Activated CD4-positive, alpha-beta T cell treated with anti-CD3 and anti-CD28 coated beads, Interleukin-2, amount 10 ng/mL, durations not matched to agents 24 days and 14 days (primary cell): ENCODE data around the gene TSEN34. TPM values are rescaled to one million over a fixed set of nuclear protein-coding genes. Genes with fewer than 3 reads are reported as not detected.
"Not testable (repeated sequence)": the region's sequence is repeated elsewhere in the genome, so short reads cannot be mapped to it uniquely, and the experiment has no call there.

Experiments
- DNase-seq: peaks from one replicate; pipeline ENCODE4 v3.0.0; 2022
- H3K27ac Mint-ChIP-seq: one replicate; pipeline ENCODE4 v1.8.0; 2022; ENCODE audit warnings: mild to moderate bottlenecking, mixed read lengths
- H3K27me3 Mint-ChIP-seq: one replicate; pipeline ENCODE4 v1.8.0; 2022; ENCODE audit warnings: mixed read lengths
- H3K36me3 Mint-ChIP-seq: one replicate; pipeline ENCODE4 v1.8.0; 2022; ENCODE audit warnings: low read depth, mild to moderate bottlenecking, mixed read lengths
- H3K4me1 Mint-ChIP-seq: one replicate; pipeline ENCODE4 v1.8.0; 2021; ENCODE audit warnings: mixed read lengths
- H3K4me3 Mint-ChIP-seq: one replicate; pipeline ENCODE4 v1.8.0; 2022; ENCODE audit warnings: mild to moderate bottlenecking, moderate library complexity, mixed read lengths
- H3K9me3 Mint-ChIP-seq: one replicate; pipeline ENCODE4 v1.8.0; 2021; ENCODE audit warnings: mixed read lengths
- intact Hi-C: fragments of 100-400 bp; cut with micrococcal nuclease; formaldehyde crosslinking; loops from one replicate; pipeline ENCODE4 v1.15.1; 2023
- total RNA-seq: library from RNA; stranded (reverse); gene quantifications from 2 replicates; pipeline ENCODE4 v1.2.3, GENCODE V29; 2022

TSEN34 gene
- total RNA-seq, 1 donor from 2014 or later = 17.9 TPM

DNA sequence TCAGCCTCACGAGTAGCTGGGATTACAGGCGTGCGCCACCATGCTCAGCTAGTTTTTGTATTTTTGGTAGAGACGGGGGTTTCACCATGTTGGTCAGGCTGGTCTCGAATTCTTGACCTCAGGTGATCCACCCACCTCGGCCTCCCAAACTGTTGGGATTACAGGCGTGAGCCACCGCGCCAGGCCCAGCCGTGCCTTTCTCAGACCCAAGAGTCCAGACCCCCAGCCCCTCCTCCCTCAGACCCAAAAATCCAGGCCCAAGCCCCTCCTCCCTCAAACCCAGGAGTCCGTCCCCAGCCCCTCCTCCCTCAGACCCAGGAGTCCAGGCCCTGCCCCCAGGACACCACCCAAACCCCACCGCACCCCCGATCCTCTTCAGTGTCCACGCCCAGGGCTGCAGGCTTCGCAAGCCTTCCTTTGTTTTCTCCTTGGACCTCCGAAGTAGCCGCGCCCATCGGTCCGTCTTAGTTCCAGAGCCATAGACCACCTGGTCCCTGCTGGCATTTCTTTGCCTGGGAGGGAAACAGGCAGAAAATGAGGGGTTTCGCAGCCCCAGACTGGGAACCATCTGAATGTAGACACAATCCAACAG, 21.9 kb upstream of the TSEN34 start:
- DNase-seq = no peak
- no peaks in the 10 kb centered on the region for H3K9me3 Mint-ChIP-seq
- no peak overlapping the region for H3K27ac Mint-ChIP-seq
- intact Hi-C loops = no loop called here
- H3K36me3 Mint-ChIP-seq = no peaks in the 10 kb centered on the region
- H3K4me1 Mint-ChIP-seq = peaks cover 12% of the 10 kb centered on the region
- H3K27me3 Mint-ChIP-seq = no peaks in the 10 kb centered on the region
- no peak overlapping the region for H3K4me3 Mint-ChIP-seq

DNA sequence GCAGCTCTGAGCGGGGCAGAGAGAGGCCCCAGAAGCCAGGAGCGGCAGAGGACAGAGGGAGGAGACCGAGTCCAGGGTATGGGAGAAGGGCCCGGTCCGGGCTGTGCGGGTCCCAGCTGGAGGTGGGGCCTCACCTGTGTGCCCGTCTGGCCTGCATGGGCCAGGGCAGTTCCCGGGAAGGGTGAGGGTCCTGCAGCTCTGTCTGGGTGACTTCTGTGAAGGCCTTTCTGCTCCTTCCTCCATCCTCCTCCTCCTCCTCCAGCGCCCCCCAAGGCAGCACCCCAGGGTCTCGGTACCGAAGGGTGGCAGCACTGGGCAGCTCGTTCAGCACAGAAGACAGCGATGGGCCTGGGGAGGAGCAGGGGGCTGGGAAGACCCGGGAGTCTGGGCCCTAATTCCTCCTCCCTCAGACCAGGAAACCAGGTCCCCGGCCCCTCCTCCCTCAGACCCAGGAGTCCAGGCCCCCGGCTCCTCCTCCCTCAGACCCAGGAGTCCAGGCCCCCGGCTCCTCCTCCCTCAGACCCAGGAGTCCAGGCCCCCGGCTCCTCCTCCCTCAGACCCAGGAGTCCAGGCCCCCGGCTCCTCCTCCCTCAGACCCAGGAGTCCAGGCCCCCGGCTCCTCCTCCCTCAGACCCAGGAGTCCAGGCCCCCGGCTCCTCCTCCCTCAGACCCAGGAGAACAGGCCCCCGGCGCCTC, 19.2 kb upstream of the TSEN34 start:
- peaks cover 11% of the 10 kb centered on the region for H3K36me3 Mint-ChIP-seq
- H3K4me3 Mint-ChIP-seq, H3K27me3 Mint-ChIP-seq, DNase-seq, H3K4me1 Mint-ChIP-seq, H3K9me3 Mint-ChIP-seq, intact Hi-C loops, H3K27ac Mint-ChIP-seq: not testable (repeated sequence)

DNA sequence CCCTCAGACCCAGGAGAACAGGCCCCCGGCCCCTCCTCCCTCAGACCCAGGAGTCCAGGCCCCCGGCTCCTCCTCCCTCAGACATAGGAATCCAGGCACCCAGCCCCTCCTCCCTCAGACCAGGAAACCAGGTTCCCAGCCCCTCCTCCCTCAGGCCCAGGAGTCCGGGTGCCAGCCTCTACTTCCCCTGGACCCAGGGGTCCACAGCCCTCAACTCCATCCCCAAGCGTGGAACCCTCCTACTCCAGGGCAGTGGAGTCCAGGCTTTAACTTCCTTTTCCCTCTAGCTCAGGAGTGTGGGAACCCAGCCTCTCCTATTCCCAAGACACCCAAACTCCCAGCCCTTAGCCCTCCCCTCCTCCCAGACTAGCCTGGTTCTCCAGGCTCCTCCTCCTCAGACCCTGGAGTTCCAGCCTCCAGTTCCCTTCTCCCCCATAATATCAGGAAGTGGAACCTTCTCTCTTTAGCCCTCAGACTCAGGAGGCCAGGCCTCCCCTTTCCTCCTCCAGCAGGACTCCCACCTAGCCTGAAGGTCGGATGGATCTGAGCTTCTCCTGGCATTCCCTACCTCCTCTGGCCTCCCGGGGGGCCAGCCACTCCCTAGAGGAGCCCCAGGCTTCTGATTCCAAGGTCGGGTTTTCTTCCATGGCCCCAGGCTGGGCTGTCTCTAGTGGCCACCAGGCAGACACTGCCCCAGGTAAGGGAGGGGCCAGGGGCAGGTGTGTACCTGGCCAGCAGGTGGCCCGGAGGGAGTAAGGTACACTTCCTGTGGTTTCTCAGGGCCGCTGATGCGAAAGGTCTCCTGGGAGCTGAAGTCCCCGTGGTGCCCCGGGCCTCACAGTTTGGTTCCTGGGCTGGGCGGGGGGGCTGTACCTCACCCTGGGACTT, 18.4 kb upstream of the TSEN34 start, which contains the start of gene TMC4:
Gene TMC4, minus strand, starts transcription at position 690 of the 888 bp plus-strand sequence. Its CDS starts 43 bp downstream, at position 647.
- no peak for DNase-seq
- Mint-ChIP-seq H3K27ac (no peak within 1 kb of the TSS), H3K36me3 (peaks cover 11% of the 10 kb centered on the region), H3K9me3 (no peaks in the 10 kb centered on the region), H3K4me3 (no peak within 1 kb of the TSS), H3K27me3 (no peaks in the 10 kb centered on the region), H3K4me1 (peaks cover 6% of the 10 kb centered on the region)
- intact Hi-C loops = no loop called here

DNA sequence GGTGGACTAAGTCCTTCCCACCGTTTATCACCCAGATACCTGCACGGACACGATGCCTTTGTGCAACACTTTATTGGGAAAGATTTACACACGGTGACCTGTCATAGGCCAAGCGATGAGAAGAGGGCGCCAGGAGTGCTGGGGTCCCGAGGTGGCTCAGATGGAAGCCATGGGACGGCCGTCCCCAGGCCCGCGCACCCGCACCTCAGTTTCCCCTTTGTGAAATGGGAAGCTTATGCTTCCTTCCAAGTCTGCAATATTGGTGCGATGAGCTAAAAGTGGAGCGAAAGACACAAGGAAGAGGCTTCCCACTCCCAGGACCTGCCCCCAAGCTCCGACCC, 17.8 kb upstream of the TSEN34 start:
- peaks cover 1% of the 10 kb centered on the region for H3K4me1 Mint-ChIP-seq
- H3K9me3 Mint-ChIP-seq = no peaks in the 10 kb centered on the region
- no peak for DNase-seq
- no peaks in the 10 kb centered on the region for H3K27me3 Mint-ChIP-seq
- H3K4me3 Mint-ChIP-seq = no peak overlapping the region
- H3K27ac Mint-ChIP-seq = no peak overlapping the region
- peaks cover 16% of the 10 kb centered on the region for H3K36me3 Mint-ChIP-seq
- intact Hi-C loops = no loop called here

DNA sequence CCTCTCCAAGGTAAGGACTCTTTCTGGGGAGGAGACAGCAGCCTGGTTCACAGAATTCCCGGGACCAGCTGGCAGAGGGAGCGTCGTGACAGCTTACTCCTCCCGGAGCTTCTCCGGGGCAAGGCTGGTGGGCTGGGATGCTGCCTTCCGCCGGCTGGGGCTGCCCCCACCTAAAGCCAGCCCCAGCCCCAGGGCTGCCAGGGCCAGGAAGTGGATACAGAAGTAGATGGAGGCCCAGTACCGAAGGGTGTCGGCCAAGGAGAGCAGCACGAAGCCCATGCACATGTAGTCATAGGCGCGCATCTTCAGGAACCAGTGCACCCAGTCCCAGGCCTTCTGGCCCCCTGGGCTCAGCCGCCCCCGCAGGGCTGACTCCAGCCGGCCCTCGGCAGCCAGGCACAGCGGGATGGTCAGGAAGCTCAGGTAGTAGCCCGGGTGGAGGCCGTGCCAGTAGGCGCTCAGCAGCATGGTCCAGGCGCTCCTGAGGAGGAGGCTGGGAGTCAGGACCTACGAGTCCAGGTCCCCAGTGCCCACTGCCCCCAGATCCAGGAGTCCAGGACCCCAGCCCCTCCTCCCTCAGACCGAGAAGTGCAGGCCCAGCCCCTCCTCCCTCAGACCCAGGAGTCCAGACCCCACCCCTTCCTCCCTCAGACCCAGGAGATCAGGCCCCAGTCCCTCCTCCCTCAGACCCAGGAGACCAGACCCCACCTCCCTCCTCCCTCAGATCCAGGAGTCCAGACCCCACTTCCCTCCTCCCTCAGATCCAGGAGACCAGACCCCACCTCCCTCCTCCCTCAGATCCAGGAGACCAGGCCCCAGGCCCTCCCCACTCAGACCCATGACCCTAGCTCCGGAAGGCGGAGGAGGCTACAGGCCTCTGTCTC, 16.9 kb upstream of the TSEN34 start:
- no peak for DNase-seq
- intact Hi-C loops = no loop called here
- Mint-ChIP-seq H3K27me3 (no peaks in the 10 kb centered on the region), H3K4me1 (no peaks in the 10 kb centered on the region), H3K36me3 (peaks cover 21% of the 10 kb centered on the region), H3K27ac (no peak overlapping the region), H3K4me3 (no peak overlapping the region), H3K9me3 (no peaks in the 10 kb centered on the region)

DNA sequence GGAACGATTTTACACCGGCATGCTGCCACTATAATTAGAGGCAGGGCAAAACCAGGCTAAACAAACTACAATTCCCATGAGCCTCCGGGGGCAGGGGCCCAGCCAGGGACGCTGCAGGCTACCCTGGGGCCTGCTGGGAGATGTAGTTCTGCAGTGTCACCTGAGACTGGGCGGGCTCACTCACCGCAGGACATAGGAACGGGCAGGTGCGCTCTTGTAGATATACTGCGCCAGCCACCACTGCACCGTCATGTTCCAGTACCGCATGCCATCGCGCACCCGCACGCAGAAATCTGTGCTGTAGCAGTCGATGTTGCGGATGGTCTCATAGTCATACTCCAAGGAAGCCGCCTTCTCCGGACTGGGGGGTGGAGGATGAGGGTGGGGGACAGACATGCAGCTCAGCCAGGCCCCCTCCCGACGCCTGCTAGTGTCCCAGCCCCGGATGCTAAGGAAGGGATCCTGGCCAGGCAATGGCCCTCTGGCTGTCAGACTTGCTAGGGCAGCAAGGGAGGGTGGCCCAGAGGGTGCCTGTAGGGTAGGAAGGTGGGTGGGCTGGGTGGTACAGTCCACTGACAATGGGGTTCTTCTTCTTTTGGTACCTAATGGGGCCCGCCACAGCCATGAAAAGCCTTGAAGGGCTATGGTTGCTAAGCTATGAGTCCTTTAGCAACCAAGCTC, 12.4 kb upstream of the TSEN34 start:
- Mint-ChIP-seq H3K36me3 (peaks cover 40% of the 10 kb centered on the region), H3K27me3 (no peaks in the 10 kb centered on the region), H3K4me3 (no peak overlapping the region), H3K4me1 (no peaks in the 10 kb centered on the region), H3K27ac (no peak overlapping the region), H3K9me3 (no peaks in the 10 kb centered on the region)
- intact Hi-C loops = no loop called here
- peak; percentile 85 for DNase-seq

DNA sequence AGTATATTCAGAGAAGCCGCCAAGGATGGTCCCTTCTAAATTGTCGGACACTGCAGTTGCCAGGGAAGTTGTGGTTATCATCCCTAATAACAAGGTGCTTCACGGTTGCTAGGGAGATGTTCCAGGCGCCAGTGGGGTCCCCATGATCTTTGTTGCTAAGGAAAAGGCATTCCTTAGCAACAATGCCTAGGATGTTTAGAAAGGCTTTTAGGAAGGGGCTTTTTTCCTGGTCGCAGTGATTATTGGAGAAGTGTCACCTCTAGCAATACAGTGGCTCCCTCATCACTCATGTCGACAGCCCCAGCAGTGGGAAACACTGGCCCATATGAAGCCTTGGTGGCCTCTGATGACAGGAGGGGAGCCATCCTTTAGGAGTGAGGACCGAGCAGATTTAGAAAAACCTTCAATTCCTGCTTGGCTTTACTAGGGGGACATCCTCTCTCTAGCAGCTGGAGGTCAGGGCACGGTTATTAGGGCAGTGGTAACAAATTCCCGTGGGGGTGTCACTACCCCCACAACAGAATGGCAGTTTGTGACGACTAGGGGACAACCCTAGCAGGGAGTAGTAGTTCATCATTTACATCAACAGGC, 11.8 kb upstream of the TSEN34 start:
- no peak overlapping the region for H3K4me3 Mint-ChIP-seq
- H3K4me1 Mint-ChIP-seq = no peaks in the 10 kb centered on the region
- no peak overlapping the region for H3K27ac Mint-ChIP-seq
- peaks cover 46% of the 10 kb centered on the region for H3K36me3 Mint-ChIP-seq
- no peak for DNase-seq
- intact Hi-C loops = no loop called here
- H3K27me3 Mint-ChIP-seq = no peaks in the 10 kb centered on the region
- no peaks in the 10 kb centered on the region for H3K9me3 Mint-ChIP-seq

DNA sequence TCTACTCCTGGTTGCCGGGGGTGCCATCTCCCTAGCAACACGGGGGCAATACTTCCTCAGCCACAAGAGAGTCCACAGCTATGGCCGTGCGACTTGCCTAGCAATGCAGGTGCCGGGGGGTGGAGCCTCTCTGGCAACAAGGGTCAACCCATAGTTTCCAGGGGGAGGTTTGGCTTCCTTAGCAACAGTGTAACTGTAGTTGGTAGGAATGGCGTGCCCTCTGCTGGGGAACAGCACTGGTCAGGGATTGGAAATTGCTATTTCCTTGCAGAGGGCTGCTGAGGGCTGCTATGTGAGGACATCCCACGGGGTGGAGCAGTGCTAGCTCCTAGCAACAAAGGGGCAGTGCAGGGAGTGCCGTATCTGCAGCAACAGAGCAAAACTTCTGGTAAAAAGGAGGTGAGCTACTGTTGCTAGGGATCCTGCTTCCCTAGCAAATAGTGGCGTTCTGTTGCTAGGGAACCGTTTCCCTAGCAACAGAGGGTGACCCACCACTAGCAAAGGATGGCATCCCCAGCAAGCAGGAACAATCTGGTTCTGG, 11.1 kb upstream of the TSEN34 start:
- no peaks in the 10 kb centered on the region for H3K27me3 Mint-ChIP-seq
- no peak overlapping the region for H3K4me3 Mint-ChIP-seq
- H3K27ac Mint-ChIP-seq = no peak overlapping the region
- no peaks in the 10 kb centered on the region for H3K4me1 Mint-ChIP-seq
- peaks cover 44% of the 10 kb centered on the region for H3K36me3 Mint-ChIP-seq
- intact Hi-C loops = no loop called here
- no peak for DNase-seq
- no peaks in the 10 kb centered on the region for H3K9me3 Mint-ChIP-seq

DNA sequence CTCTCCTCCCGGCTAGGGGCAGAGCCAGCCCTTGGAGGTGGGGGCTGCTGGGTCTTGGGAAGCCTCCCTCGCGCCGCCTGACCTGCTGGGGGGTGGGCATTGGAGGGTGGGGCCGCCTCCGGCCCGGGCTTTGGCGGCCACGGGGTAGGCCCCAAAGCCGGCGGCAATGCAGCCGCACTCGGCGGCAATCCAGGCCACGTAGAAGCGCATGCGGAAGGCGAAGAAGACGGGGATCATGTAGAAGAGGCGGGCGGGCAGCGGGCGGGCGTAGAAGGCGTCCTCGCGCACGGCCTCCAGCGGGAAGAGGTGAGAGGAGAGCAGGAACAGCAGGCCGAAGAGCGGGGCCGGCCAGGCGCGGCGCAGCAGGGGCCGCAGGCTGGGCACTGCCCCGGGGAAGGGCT, 10.4 kb upstream of the TSEN34 start:
- peaks cover 45% of the 10 kb centered on the region for H3K36me3 Mint-ChIP-seq
- no peaks in the 10 kb centered on the region for H3K9me3 Mint-ChIP-seq
- no peak for DNase-seq
- no peak overlapping the region for H3K4me3 Mint-ChIP-seq
- intact Hi-C loops = no loop called here
- H3K27me3 Mint-ChIP-seq = no peaks in the 10 kb centered on the region
- H3K27ac Mint-ChIP-seq = no peak overlapping the region
- H3K4me1 Mint-ChIP-seq = no peaks in the 10 kb centered on the region

DNA sequence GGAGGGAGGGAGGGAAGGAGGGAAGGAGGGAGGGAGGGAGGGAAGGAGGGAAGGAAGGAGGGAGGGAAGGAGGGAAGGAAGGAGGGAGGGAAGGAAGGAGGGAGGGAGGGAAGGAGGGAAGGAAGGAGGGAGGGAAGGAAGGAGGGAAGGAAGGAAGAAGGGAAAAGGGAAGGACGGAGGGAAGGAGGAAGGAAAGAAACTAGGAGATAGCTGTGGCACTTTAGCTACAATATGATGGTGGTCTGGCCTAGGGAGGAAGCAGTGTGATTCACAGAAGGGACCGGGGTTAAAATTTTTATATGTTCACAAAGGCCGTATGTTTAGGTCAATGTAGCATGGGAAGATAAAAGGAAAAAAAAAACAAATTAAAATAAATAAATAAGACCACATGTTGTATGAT, 9.2 kb upstream of the TSEN34 start:
- H3K27ac Mint-ChIP-seq, DNase-seq, H3K27me3 Mint-ChIP-seq, intact Hi-C loops, H3K4me3 Mint-ChIP-seq, H3K4me1 Mint-ChIP-seq, H3K9me3 Mint-ChIP-seq: not testable (repeated sequence)
- peaks cover 49% of the 10 kb centered on the region for H3K36me3 Mint-ChIP-seq

DNA sequence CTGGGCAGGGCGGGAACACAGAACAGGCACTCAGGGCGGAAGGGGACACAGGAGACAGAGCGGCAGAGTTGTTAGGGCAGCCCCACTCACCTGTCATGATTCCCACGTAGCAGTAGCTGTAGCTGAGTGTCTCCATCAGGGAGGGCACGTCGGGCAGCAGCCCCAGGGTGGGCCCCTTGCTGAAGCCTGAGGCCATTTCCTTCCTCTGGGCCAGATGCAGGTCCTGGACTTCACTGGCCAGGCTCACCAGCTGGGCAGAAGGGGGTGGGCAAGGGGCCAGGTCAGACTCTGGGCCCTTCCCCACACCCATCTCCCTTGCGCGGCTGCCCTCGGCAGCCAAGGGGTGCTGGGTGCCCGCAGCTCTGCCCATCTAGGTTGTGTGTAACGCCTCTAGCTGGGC, 7.7 kb upstream of the TSEN34 start:
- Mint-ChIP-seq H3K27me3 (no peaks in the 10 kb centered on the region), H3K4me3 (no peak overlapping the region), H3K4me1 (peaks cover 15% of the 10 kb centered on the region), H3K36me3 (peaks cover 55% of the 10 kb centered on the region), H3K27ac (no peak overlapping the region), H3K9me3 (no peaks in the 10 kb centered on the region)
- no peak for DNase-seq
- intact Hi-C loops = no loop called here

DNA sequence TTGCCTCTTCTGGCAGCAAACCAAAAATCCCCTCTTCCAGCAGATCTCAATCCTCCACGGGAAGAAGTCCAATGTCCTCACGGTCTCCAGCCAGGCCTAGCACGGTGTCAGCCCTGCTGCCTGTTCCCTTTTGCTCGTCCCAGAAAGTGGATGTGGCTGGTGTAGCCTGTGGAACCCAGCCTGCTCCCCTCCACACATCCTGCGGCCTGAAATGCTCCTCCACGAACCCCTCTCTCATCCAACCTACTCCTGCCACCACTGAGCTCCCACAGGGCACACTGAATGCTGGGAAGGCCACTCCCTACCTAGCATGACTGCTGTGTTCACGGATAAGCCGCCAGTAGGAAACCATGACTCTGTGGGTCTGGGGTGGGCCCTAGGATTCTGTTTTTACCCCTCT, 4.8 kb upstream of the TSEN34 start:
- Mint-ChIP-seq H3K36me3 (peaks cover 40% of the 10 kb centered on the region), H3K27ac (no peak overlapping the region), H3K27me3 (no peaks in the 10 kb centered on the region), H3K4me1 (peaks cover 15% of the 10 kb centered on the region), H3K9me3 (no peaks in the 10 kb centered on the region), H3K4me3 (no peak overlapping the region)
- intact Hi-C loops = no loop called here
- no peak for DNase-seq
